B cell (primary cell): Measurements from ENCODE around the gene ERI3. TPM values are rescaled to one million over a fixed set of nuclear protein-coding genes. Genes with fewer than 3 reads are reported as not detected.
A peak's percentile ranks its signal among the peaks of the same experiment; 100 is the strongest.

Experiments
- ATAC-seq: fragments of 200-7000 bp; cut with Tn5 transposase; one replicate; pipeline ENCODE4 v1.10.0; 2021; ENCODE audit warnings: low read depth, mild to moderate bottlenecking, moderate number of reproducible peaks, moderate library complexity
- CTCF ChIA-PET: fragments of 350-600 bp; sonication (Branson Sonifier 250); formaldehyde crosslinking; loops from one replicate; lab custom pipeline; 2021; ENCODE audit warnings: antibody characterized with exemption, inconsistent platforms; lab: Charles Lee
- POLR2A ChIA-PET: fragments of 350-600 bp; sonication (Branson Sonifier 250); formaldehyde crosslinking; loops from one replicate; lab custom pipeline; 2021; ENCODE audit warnings: antibody characterized with exemption; lab: Charles Lee
- DNase-seq: peaks from one replicate; pipeline ENCODE4 v3.0.0; 2013
- H2AFZ ChIP-seq: 2 replicates; pipeline ENCODE4 v1.6.1; 2012; ENCODE audit warnings: mild to moderate bottlenecking, low read depth, low read length; ENCODE audit not compliant: insufficient read depth, poor library complexity, severe bottlenecking
- H3K27ac ChIP-seq, 2 donors: 1 replicate in 1 of 2; 2 replicates in 1 of 2; pipeline ENCODE4 v1.5.1; 2012 to 2013; ENCODE audit warnings: low read length in 2 of 2, mild to moderate bottlenecking in 2 of 2, moderate library complexity in 1 of 2
- H3K27me3 ChIP-seq, 4 experiments: fragments of 200-600 bp in 1 of 4; sonication (generic) in 1 of 4; replicated peaks in 1 of 4; 1 replicate in 2 of 4; 2 replicates in 2 of 4; pipeline versions ENCODE4 v1.6.1 to v1.7.0; 2013 to 2016; ENCODE audit warnings: low read length in 3 of 4, mild to moderate bottlenecking in 2 of 4, mixed read lengths in 1 of 4, moderate library complexity in 1 of 4; ENCODE audit not compliant: insufficient read depth in 4 of 4, control insufficient read depth in 3 of 4; ENCODE audit errors: control extremely low read depth in 1 of 4
- H3K36me3 ChIP-seq, 2 experiments: replicated peaks in 1 of 2; 1 replicate in 1 of 2; 2 replicates in 1 of 2; pipeline versions ENCODE4 v1.6.1 to v1.7.1; 2013; ENCODE audit warnings: low read length in 1 of 2; ENCODE audit not compliant: insufficient read depth in 2 of 2, control insufficient read depth in 1 of 2; ENCODE audit errors: control extremely low read depth in 1 of 2, extremely low read depth in 1 of 2
- H3K4me1 ChIP-seq, 2 donors: fragments of 200-600 bp in 1 of 2; sonication (generic) in 1 of 2; 1 replicate in 1 of 2; 2 replicates in 1 of 2; pipeline versions ENCODE4 v1.5.1 to v1.6.1; 2013 to 2017; ENCODE audit warnings: low read length in 2 of 2; ENCODE audit not compliant: control insufficient read depth in 2 of 2, insufficient read depth in 2 of 2
- H3K4me2 ChIP-seq: replicated peaks from 2 replicates; pipeline ENCODE3; 2012; ENCODE audit warnings: mild to moderate bottlenecking, low read depth, low read length; ENCODE audit not compliant: poor library complexity, severe bottlenecking
- H3K4me3 ChIP-seq, 5 experiments: fragments of 200-600 bp in 1 of 5; sonication (generic) in 1 of 5; 1 replicate in 3 of 5; 2 replicates in 2 of 5; pipeline versions ENCODE4 v1.5.1 to v1.7.0; 2011 to 2016; ENCODE audit warnings: low read length in 4 of 5, mild to moderate bottlenecking in 4 of 5, low read depth in 2 of 5, control low read depth in 1 of 5, moderate library complexity in 1 of 5; ENCODE audit not compliant: insufficient read depth in 1 of 5; ENCODE audit errors: control extremely low read depth in 1 of 5, extremely low read depth in 1 of 5
- H3K79me2 ChIP-seq: fragments of 200-600 bp; sonication (generic); one replicate; pipeline ENCODE4 v1.6.0; 2016; ENCODE audit warnings: low read length; ENCODE audit not compliant: control insufficient read depth, insufficient read depth
- H3K9ac ChIP-seq: fragments of 200-600 bp; sonication (generic); 2 replicates; pipeline ENCODE4 v1.6.1; 2017; ENCODE audit warnings: mild to moderate bottlenecking, low read length, moderate library complexity
- H3K9me3 ChIP-seq, 3 donors: one replicate each; pipeline versions ENCODE4 v1.6.1 to v1.7.1; 2013; ENCODE audit warnings: low read length in 2 of 3; ENCODE audit not compliant: control insufficient read depth in 2 of 3, insufficient read depth in 1 of 3; ENCODE audit errors: control extremely low read depth in 1 of 3
- H4K20me1 ChIP-seq: 2 replicates; pipeline ENCODE4 v1.6.0; 2012; ENCODE audit warnings: mild to moderate bottlenecking, low read length; ENCODE audit not compliant: insufficient read depth, control insufficient read depth, poor library complexity, severe bottlenecking
- H3K27ac Mint-ChIP-seq: one replicate; pipeline ENCODE4 v1.8.0; 2021; ENCODE audit warnings: mixed read lengths
- H3K27me3 Mint-ChIP-seq: one replicate; pipeline ENCODE4 v1.8.0; 2021; ENCODE audit warnings: mixed read lengths
- H3K4me1 Mint-ChIP-seq: one replicate; pipeline ENCODE4 v1.8.0; 2021; ENCODE audit warnings: mixed read lengths
- H3K4me3 Mint-ChIP-seq: one replicate; pipeline ENCODE4 v1.8.0; 2021; ENCODE audit warnings: mixed read lengths
- H3K9me3 Mint-ChIP-seq: one replicate; pipeline ENCODE4 v1.8.0; 2022; ENCODE audit warnings: mixed read lengths; ENCODE audit not compliant: insufficient read depth
- CTCF ChIP-seq: fragments of 200-600 bp; IDR thresholded peaks from one replicate; pipeline ENCODE4 v1.8.0; 2022; ENCODE audit warnings: antibody characterized with exemption, mild to moderate bottlenecking
- EZH2 ChIP-seq: IDR thresholded peaks from 2 replicates; pipeline ENCODE4 v1.6.1; 2012; ENCODE audit warnings: borderline replicate concordance, low read depth, mild to moderate bottlenecking, moderate library complexity, low read length; ENCODE audit not compliant: insufficient read depth, poor library complexity, severe bottlenecking
- WGBS: methylation state at CpG from one replicate; pipeline ENCODE4 v1.1.5; 2013; ENCODE audit warnings: missing lambda C conversion rate; ENCODE audit not compliant: insufficient coverage; 5-methylcytosine and 5-hydroxymethylcytosine counted together
- intact Hi-C: fragments of 100-400 bp; cut with micrococcal nuclease; formaldehyde crosslinking; loops from one replicate; pipeline ENCODE4 v1.10.0; 2022
- polyA plus RNA-seq: library from polyadenylated mRNA; depleted of rRNA; stranded (reverse); fragments of >200 nt; gene quantifications from 2 replicates; pipeline ENCODE4 v1.2.3, GENCODE V29; 2012
- total RNA-seq, 2 donors: library from RNA; stranded (reverse); fragments of 120-200 nt in 1 of 2; gene quantifications; 1 replicate in 1 of 2; 2 replicates in 1 of 2; pipeline versions ENCODE4 v1.2.3 to v1.2.4, GENCODE V29; 2013 to 2022

The ERI3 gene
- total and polyA plus RNA-seq, 2 donors (not counting 1 experiment from before 2014, with no cell fraction given), result 37.5 to 53.9 TPM

- DNase-seq (no peak), ATAC-seq (no peak)
- POLR2A ChIA-PET, result interaction anchor here (0.6 kb wide), 1 partner anchor 324 kb away, joined by 3 read pairs; the partner anchor contains the start of gene SLC6A9
- no peaks in the 10 kb centered on the region for H3K9me3 Mint-ChIP-seq
- no peaks in the 10 kb centered on the region for H3K27me3 Mint-ChIP-seq
- Histone ChIP-seq H3K4me1 (peaks cover 7 to 14% of the 10 kb centered on the region in 2 donors), H3K36me3 (no peaks in the 10 kb centered on the region), H2AFZ (peak overlapping the region; percentile 86), H3K27me3 (no peaks in the 10 kb centered on the region), H3K9ac (peak overlapping the region; percentile 96), H3K27ac (no peak overlapping the region), H3K4me3 (peak overlapping the region in 2 of 5 experiments; percentile 25 to 43), H3K9me3 (no peaks in the 10 kb centered on the region), H4K20me1 (no peaks in the 10 kb centered on the region), H3K4me2 (peak overlapping the region; percentile 98), H3K79me2 (peaks cover 39% of the 10 kb centered on the region)
- no peak for TF ChIP-seq CTCF
- TF ChIP-seq EZH2, result no peak
- H3K4me3 Mint-ChIP-seq, result peak overlapping the region; percentile 92
- 100% methylated on average over 2 of the region's 12 CpGs for WGBS
- H3K4me1 Mint-ChIP-seq, result peaks cover 27% of the 10 kb centered on the region
- intact Hi-C loops, result loop anchor here (5.0 kb wide), 1 partner anchor 1137 kb away; the partner anchor contains the start of gene TESK2
- CTCF ChIA-PET, result no interaction called here
- peak overlapping the region; percentile 92 for H3K27ac Mint-ChIP-seq
Measured at GRCh38 chr1:44355582-44356305, 687 bp upstream of the ERI3 start.

GRCh38 chr1:44354268-44354839 lies 703 bp downstream of the ERI3 start:
- no peaks in the 10 kb centered on the region for H3K9me3 Mint-ChIP-seq
- H3K79me2 ChIP-seq, result peaks cover 41% of the 10 kb centered on the region
- H3K27me3 Mint-ChIP-seq, result no peaks in the 10 kb centered on the region
- H3K4me3 Mint-ChIP-seq, result peak overlapping the region; percentile 82
- peak overlapping the region; percentile 96 for H3K9ac ChIP-seq
- ATAC-seq, result no peak
- H3K27me3 ChIP-seq, result no peaks in the 10 kb centered on the region
- H4K20me1 ChIP-seq, result no peaks in the 10 kb centered on the region
- ChIA-PET CTCF (no interaction called here), POLR2A (no interaction called here)
- H2AFZ ChIP-seq, result peak overlapping the region; percentile 85
- WGBS, result 60% methylated on average over 9 of the region's 10 CpGs
- TF ChIP-seq EZH2 (no peak), CTCF (no peak)
- peaks cover 7 to 14% of the 10 kb centered on the region in 2 donors for H3K4me1 ChIP-seq
- no peaks in the 10 kb centered on the region for H3K36me3 ChIP-seq
- no peak for DNase-seq
- H3K4me1 Mint-ChIP-seq, result peaks cover 27% of the 10 kb centered on the region
- peak overlapping the region in 1 of 2 donors; percentile 80 for H3K27ac ChIP-seq
- peak overlapping the region in 4 of 5 experiments; percentile 57 to 88 (median 73) for H3K4me3 ChIP-seq
- peak overlapping the region; percentile 98 for H3K4me2 ChIP-seq
- H3K9me3 ChIP-seq, result no peaks in the 10 kb centered on the region
- H3K27ac Mint-ChIP-seq, result peak overlapping the region; percentile 22
- intact Hi-C loops, result no loop called here
